Pulmonary artery endothelial cell (primary cell): ENCODE results near the gene CRYBB3. TPM values are rescaled to one million over a fixed set of nuclear protein-coding genes. Genes with fewer than 3 reads are reported as not detected.

ENCODE experiments used
- total RNA-seq: library from RNA; depleted of rRNA; stranded (reverse); fragments of >200 nt; gene quantifications from 2 replicates; pipeline ENCODE4 v1.2.3, GENCODE V29; 2014

The CRYBB3 gene
- total RNA-seq, 1 donor from 2014 or later: not detected

Other genes starting within 250 kb of the CRYBB3 start
- gene KIAA1671, start 247.1 kb upstream of the CRYBB3 start, total RNA-seq: 25.7 and 30.0 TPM in 2 replicates
- not detected in 2 replicates for gene CRYBB2, start 19.8 kb downstream of the CRYBB3 start, total RNA-seq